WI38 (cell line): Measurements from ENCODE around the gene TMCC1.

Source experiments
- H3K4me3 ChIP-seq: 2 replicates; pipeline ENCODE4 v1.5.1; 2011; ENCODE audit warnings: low read depth, mild to moderate bottlenecking, control low read depth, low read length
- TF ChIP-seq, protein P1 (sequence below): IDR thresholded peaks from 2 replicates; pipeline ENCODE4 v1.5.1; 2012; ENCODE audit warnings: low read depth, mild to moderate bottlenecking, control low read depth, low read length

The TMCC1 gene

GRCh38 chr3:129741794-129742193, 151.7 kb downstream of the TMCC1 start:
- H3K4me3 ChIP-seq, result no peak overlapping the region
- TF ChIP-seq, protein P1, sequence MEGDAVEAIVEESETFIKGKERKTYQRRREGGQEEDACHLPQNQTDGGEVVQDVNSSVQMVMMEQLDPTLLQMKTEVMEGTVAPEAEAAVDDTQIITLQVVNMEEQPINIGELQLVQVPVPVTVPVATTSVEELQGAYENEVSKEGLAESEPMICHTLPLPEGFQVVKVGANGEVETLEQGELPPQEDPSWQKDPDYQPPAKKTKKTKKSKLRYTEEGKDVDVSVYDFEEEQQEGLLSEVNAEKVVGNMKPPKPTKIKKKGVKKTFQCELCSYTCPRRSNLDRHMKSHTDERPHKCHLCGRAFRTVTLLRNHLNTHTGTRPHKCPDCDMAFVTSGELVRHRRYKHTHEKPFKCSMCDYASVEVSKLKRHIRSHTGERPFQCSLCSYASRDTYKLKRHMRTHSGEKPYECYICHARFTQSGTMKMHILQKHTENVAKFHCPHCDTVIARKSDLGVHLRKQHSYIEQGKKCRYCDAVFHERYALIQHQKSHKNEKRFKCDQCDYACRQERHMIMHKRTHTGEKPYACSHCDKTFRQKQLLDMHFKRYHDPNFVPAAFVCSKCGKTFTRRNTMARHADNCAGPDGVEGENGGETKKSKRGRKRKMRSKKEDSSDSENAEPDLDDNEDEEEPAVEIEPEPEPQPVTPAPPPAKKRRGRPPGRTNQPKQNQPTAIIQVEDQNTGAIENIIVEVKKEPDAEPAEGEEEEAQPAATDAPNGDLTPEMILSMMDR, result no peak

GRCh38 chr3:129740090-129740489, 153.4 kb downstream of the TMCC1 start:
- TF ChIP-seq, protein P1, result no peak
- no peak overlapping the region for H3K4me3 ChIP-seq

GRCh38 chr3:129739634-129740033, 153.9 kb downstream of the TMCC1 start:
- no peak overlapping the region for H3K4me3 ChIP-seq
- TF ChIP-seq, protein P1, result no peak

DNA sequence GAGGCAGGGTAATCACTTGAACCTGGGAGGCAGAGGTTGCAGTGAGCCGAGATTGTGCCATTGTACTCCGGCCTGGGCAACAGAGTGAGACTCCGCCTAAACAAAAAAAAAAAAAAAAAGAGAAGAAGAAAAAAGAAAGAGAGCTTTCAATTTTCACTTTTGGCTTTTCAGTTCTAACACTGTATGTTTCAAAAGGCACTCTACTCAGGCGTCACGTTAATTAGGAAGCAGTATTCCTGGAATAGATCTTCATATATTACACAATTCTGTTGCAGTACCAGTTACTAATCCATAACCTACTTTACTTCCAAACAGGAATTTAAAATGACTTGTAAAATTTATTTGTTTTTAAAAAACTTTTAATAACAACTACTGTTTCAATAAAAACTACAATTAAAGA, 155.3 kb downstream of the TMCC1 start:
- no peak overlapping the region for H3K4me3 ChIP-seq
- TF ChIP-seq, protein P1, result no peak

- H3K4me3 ChIP-seq, result no peak overlapping the region
- TF ChIP-seq, protein P1, result no peak
Observed at GRCh38 chr3:129736070-129736469, 157.4 kb downstream of the TMCC1 start.

GRCh38 chr3:129735638-129736037, 157.9 kb downstream of the TMCC1 start:
- TF ChIP-seq, protein P1, result no peak
- no peak overlapping the region for H3K4me3 ChIP-seq

GRCh38 chr3:129734449-129734848, 159.1 kb downstream of the TMCC1 start:
- TF ChIP-seq, protein P1, result no peak
- H3K4me3 ChIP-seq, result no peak overlapping the region
